Activated T-helper 1 cell treated with anti-CD3 and anti-CD28 coated beads, Interleukin-12 subunit alpha, Interleukin-12 subunit beta, Interleukin-2, Interleukin-4 antibody, amounts not matched to agents 30 ng/mL and 10 ng/mL and 1 ng/mL, durations not matched to agents 14 hours and 24 hours and 36 hours (primary cell): ENCODE results near the gene NES. TPM values are rescaled to one million over a fixed set of nuclear protein-coding genes. Genes with fewer than 3 reads are reported as not detected.

Source experiments
- DNase-seq: peaks from one replicate; pipeline ENCODE4 v3.0.0; 2021; ENCODE audit warnings: low spot score
- H3K27ac Mint-ChIP-seq: one replicate; pipeline ENCODE4 v1.8.0; 2021; ENCODE audit warnings: mild to moderate bottlenecking, mixed read lengths
- H3K27me3 Mint-ChIP-seq: one replicate; pipeline ENCODE4 v1.8.0; 2022; ENCODE audit warnings: mild to moderate bottlenecking, moderate library complexity, mixed read lengths; ENCODE audit not compliant: insufficient read depth
- H3K36me3 Mint-ChIP-seq: one replicate; pipeline ENCODE4 v1.8.0; 2021; ENCODE audit warnings: low read depth, mixed read lengths
- H3K4me1 Mint-ChIP-seq: one replicate; pipeline ENCODE4 v1.8.0; 2021; ENCODE audit warnings: low read depth, mixed read lengths
- H3K4me3 Mint-ChIP-seq: one replicate; pipeline ENCODE4 v1.8.0; 2021; ENCODE audit warnings: mild to moderate bottlenecking, moderate library complexity, mixed read lengths
- H3K9me3 Mint-ChIP-seq: one replicate; pipeline ENCODE4 v1.8.0; 2021; ENCODE audit warnings: mixed read lengths
- intact Hi-C: fragments of 100-400 bp; cut with micrococcal nuclease; formaldehyde crosslinking; loops from one replicate; pipeline ENCODE4 v1.15.1; 2024
- total RNA-seq: library from RNA; stranded (reverse); gene quantifications from 2 replicates; pipeline ENCODE4 v1.2.3, GENCODE V29; 2022

The NES gene
- total RNA-seq, 1 donor from 2014 or later = not detected

DNA sequence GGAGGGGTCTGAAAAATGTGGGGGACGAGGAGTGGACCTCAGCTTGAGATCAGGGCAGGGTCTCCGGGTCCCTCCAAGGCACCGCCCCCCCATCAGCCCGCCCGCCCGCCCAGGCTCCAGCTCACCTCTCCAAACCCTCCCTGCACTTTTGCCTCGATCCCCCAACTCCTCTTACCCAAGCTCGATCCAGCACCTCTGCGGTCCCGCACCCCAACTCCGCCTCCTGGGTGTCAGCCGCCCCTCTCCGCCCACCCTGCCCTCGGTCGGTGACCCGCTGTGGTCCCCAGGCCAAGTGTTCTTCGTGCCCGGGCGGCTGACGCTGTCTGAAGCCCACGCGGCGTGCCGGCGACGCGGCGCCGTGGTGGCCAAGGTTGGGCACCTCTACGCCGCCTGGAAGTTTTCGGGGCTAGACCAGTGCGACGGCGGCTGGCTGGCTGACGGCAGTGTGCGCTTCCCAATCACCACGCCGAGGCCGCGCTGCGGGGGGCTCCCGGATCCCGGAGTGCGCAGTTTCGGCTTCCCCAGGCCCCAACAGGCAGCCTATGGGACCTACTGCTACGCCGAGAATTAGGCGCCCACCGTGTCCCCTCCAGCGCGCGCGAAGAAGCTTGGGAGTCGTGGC is 52.3 kb downstream of the NES start:
- peak overlapping the region; percentile 26 for H3K4me3 Mint-ChIP-seq
- DNase-seq = no peak
- H3K27ac Mint-ChIP-seq = no peak overlapping the region
- intact Hi-C loops = loop anchor here (1.0 to 5.0 kb wide), 3 partner anchors 82 to 302 kb away; partner anchors contain the start of gene CRABP2
- peaks cover 76% of the 10 kb centered on the region for H3K27me3 Mint-ChIP-seq
- H3K9me3 Mint-ChIP-seq = no peaks in the 10 kb centered on the region
- H3K4me1 Mint-ChIP-seq = peaks cover 8% of the 10 kb centered on the region
- H3K36me3 Mint-ChIP-seq = no peaks in the 10 kb centered on the region

DNA sequence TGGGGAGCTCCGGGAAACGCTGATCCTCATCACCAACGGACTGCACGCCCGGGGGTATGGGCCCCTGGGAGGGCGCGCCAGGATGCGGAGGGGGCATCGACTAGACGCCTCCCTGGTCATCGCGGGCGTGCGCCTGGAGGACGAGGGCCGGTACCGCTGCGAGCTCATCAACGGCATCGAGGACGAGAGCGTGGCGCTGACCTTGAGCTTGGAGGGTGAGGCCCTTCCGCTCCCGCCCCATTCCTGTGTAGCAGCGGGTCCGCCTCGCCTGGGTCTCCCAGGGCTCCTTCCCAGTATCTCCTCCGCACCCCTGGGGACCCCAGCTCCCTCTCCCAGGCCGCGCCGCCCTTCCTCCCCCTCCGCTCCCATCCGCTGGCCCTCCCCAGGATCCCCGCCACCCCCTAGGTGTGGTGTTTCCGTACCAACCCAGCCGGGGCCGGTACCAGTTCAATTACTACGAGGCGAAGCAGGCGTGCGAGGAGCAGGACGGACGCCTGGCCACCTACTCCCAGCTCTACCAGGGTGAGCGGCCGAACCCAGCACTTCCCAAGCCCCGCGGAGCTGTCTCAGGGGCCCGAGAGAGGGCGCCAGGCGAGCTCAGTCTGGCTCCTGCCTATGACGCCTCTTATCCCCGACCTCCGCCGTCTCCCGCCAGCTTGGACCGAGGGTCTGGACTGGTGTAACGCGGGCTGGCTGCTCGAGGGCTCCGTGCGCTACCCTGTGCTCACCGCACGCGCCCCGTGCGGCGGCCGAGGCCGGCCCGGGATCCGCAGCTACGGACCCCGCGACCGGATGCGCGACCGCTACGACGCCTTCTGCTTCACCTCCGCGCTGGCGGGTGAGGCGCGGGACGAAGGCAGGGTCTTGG is 53.0 kb downstream of the NES start:
- DNase-seq = no peak
- intact Hi-C loops = loop anchor here (5.0 kb wide), 2 partner anchors 83 to 187 kb away; partner anchors contain the start of gene CRABP2
- Mint-ChIP-seq H3K27ac (no peak overlapping the region), H3K9me3 (no peaks in the 10 kb centered on the region), H3K4me1 (peaks cover 8% of the 10 kb centered on the region), H3K4me3 (no peak overlapping the region), H3K36me3 (no peaks in the 10 kb centered on the region), H3K27me3 (peaks cover 76% of the 10 kb centered on the region)

DNA sequence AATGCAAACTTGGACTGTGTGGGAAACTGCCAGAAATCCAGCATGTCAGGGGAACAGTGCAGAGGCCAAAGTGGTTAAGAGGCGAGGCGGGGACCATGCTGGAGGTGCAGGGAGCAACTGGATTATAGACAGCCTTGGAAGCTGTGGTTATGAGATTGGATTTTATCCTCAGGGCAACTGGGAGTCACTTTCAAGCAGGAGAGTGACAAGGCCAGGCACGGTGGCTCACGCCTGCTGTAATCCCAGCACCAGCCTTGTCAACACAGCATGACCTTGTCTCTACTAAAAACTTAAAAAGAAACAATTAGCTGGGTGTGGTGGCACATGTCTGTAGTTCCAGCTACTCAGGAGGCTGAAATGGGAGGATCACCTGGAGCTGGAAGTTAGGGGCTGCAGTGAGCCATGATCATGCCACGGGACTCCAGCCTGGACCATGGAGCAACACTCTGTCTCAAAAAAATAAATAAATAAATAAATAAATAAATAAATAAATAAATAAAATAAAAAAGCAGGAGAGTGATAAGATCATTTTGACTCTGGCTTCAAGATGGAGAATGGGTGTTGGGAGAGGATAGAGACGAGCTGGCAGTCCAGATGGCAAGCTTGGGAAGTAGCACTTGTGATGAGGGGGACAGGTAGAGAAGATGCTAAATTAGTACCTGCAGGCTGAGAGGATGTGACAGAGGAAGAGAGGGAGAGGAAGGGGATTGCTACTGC is 54.5 kb downstream of the NES start:
- Mint-ChIP-seq H3K4me3 (no peak overlapping the region), H3K36me3 (no peaks in the 10 kb centered on the region), H3K27ac (no peak overlapping the region), H3K4me1 (peaks cover 8% of the 10 kb centered on the region), H3K27me3 (peaks cover 73% of the 10 kb centered on the region), H3K9me3 (no peaks in the 10 kb centered on the region)
- no peak for DNase-seq
- intact Hi-C loops = loop anchor here (5.0 kb wide), 2 partner anchors 85 to 185 kb away; partner anchors contain the start of gene CRABP2

DNA sequence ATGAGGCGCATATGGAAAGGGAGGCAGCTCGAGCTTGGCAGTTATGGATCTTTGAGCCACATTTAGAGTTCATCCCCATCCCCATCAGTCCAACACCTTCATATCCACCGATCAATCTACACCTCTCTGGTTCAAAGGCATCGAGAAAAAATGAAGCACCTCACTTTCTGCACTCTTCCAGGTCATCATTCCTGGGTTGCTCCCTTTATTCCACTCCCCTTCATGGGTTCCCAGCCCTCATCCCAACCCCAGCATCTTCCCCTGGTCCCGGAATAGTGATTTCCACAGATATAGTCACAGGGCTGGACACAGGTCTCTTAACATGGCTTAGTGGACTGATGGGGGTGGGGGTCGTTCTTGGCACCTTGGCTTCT is 57.6 kb downstream of the NES start:
- no peaks in the 10 kb centered on the region for H3K4me1 Mint-ChIP-seq
- peaks cover 72% of the 10 kb centered on the region for H3K27me3 Mint-ChIP-seq
- no peak overlapping the region for H3K4me3 Mint-ChIP-seq
- H3K27ac Mint-ChIP-seq = no peak overlapping the region
- intact Hi-C loops = loop anchor here (1.0 kb wide), 1 partner anchor 10 kb away; no protein-coding TSS in a partner anchor
- H3K36me3 Mint-ChIP-seq = no peaks in the 10 kb centered on the region
- no peak for DNase-seq
- H3K9me3 Mint-ChIP-seq = no peaks in the 10 kb centered on the region

DNA sequence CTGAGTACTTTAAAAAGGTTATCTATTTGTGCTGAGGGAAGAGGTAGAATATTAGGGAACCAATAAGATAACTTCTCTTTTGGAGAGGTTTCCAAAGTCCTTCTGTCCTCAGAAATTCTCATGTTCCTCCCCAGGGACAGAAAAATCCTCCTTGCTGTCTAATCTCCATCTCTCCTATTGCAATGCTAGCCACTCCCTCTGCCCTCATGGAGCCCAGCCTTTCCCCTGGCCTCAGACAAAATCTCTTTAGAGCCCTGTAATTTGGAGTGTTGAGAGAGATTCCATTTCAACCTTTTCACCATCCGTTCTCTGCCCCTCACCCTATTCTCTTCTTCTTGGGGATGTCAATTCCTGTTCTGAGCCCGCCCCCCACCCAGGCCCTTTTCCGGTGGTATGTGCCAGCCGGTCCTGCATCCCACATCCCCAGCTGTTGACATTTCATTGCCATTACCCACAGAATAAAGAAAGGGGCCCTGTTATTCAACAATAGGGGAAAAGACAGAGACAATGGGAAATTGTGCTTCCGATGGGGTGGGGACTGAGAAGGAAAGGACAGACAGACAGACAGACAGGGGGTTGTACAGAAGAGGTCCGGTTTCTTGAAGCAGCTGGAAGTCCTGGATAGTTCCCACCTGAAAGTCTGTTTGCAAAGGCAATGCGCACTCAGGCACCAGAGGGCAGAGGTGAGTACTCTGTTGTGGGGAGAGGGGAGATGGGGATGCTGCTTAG is 58.2 kb downstream of the NES start, which contains the start of gene HAPLN2:
HAPLN2 (plus strand) TSS at position 563 of the 729 bp plus-strand sequence. CDS start 4,076 bp downstream, outside the sequence.
- DNase-seq = no peak
- H3K36me3 Mint-ChIP-seq = no peaks in the 10 kb centered on the region
- no peaks in the 10 kb centered on the region for H3K9me3 Mint-ChIP-seq
- intact Hi-C loops = loop anchor here (1.0 kb wide), 1 partner anchor 10 kb away; no protein-coding TSS in a partner anchor
- no peak within 1 kb of the TSS for H3K4me3 Mint-ChIP-seq
- no peaks in the 10 kb centered on the region for H3K4me1 Mint-ChIP-seq
- peaks cover 75% of the 10 kb centered on the region for H3K27me3 Mint-ChIP-seq
- no peak within 1 kb of the TSS for H3K27ac Mint-ChIP-seq

Other genes with a start within 250 kb of the NES start
- 36.3 and 37.0 TPM in 2 replicates for gene MEF2D, start 176.6 kb downstream of the NES start, total RNA-seq
- 10.3 and 11.2 TPM in 2 replicates for gene IQGAP3, start 104.8 kb downstream of the NES start, total RNA-seq
- 3.7 and 4.1 TPM in 2 replicates for gene TTC24, start 97.7 kb downstream of the NES start, total RNA-seq
- gene NAXE, start 85.6 kb downstream of the NES start, total RNA-seq = 77.8 and 78.0 TPM in 2 replicates
- 102 and 104 TPM in 2 replicates for gene GPATCH4, start 75.9 kb downstream of the NES start, total RNA-seq
- gene HAPLN2, start 58.0 kb downstream of the NES start, total RNA-seq = not detected in 2 replicates
- not detected in 2 replicates for gene BCAN, start 35.3 kb downstream of the NES start, total RNA-seq
- 1.4 and 1.6 TPM in 2 replicates for gene CRABP2, start 28.2 kb upstream of the NES start, total RNA-seq
- gene METTL25B, start 51.1 kb upstream of the NES start, total RNA-seq = 31.6 and 38.9 TPM in 2 replicates
- gene ISG20L2, start 51.4 kb upstream of the NES start, total RNA-seq = 73.7 and 81.5 TPM in 2 replicates
- 132 and 135 TPM in 2 replicates for gene MRPL24, start 63.7 kb upstream of the NES start, total RNA-seq
- gene HDGF, start 74.3 kb upstream of the NES start, total RNA-seq = 371 and 374 TPM in 2 replicates
- gene PRCC, start 90.1 kb upstream of the NES start, total RNA-seq = 117 TPM in 2 replicates
- 283 and 286 TPM in 2 replicates for gene SH2D2A, start 139.4 kb upstream of the NES start, total RNA-seq
- 0.65 and 0.78 TPM in 2 replicates for gene INSRR, start 181.7 kb upstream of the NES start, total RNA-seq
- gene NTRK1, start 183.5 kb upstream of the NES start, total RNA-seq = 49.1 and 49.8 TPM in 2 replicates
- 0.36 and 0.51 TPM in 2 replicates for gene PEAR1, start 216.3 kb upstream of the NES start, total RNA-seq
- gene LRRC71, start 243.2 kb upstream of the NES start, total RNA-seq = not detected in 2 replicates